ENCODE results near the gene GRM6.

The GRM6 gene

GRCh38 chr5:178998441-178998840 is 3.3 kb upstream of the GRM6 start:
- DNase-seq (ENCODE audit: low read depth), result no peak
- no peak for TF ChIP-seq CTCF (IDR thresholded peaks at IDR 0.05; ENCODE audit: insufficient read depth, low read depth, low read length, missing control alignments)
- no peak overlapping the region for H3K4me3 ChIP-seq (ENCODE audit: low read depth, low read length)

- H3K4me3 ChIP-seq (ENCODE audit: low read depth, low read length), result no peak overlapping the region
- no peak for TF ChIP-seq CTCF (IDR thresholded peaks at IDR 0.05; ENCODE audit: insufficient read depth, low read depth, low read length, missing control alignments)
- no peak for DNase-seq (ENCODE audit: low read depth)
Measured at GRCh38 chr5:178997191-178997590, 2.1 kb upstream of the GRM6 start.

GRCh38 chr5:178996156-178996555 is 1.0 kb upstream of the GRM6 start:
- no peak overlapping the region for H3K4me3 ChIP-seq (ENCODE audit: low read depth, low read length)
- TF ChIP-seq CTCF (IDR thresholded peaks at IDR 0.05; ENCODE audit: insufficient read depth, low read depth, low read length, missing control alignments), result no peak
- no peak for DNase-seq (ENCODE audit: low read depth)

GRCh38 chr5:178995341-178995690 is 196 bp upstream of the GRM6 start:
- no peak for TF ChIP-seq CTCF (IDR thresholded peaks at IDR 0.05; ENCODE audit: insufficient read depth, low read depth, low read length, missing control alignments)
- no peak overlapping the region for H3K4me3 ChIP-seq (ENCODE audit: low read depth, low read length)
- DNase-seq (ENCODE audit: low read depth), result no peak

- no peak overlapping the region for H3K4me3 ChIP-seq (ENCODE audit: low read depth, low read length)
- TF ChIP-seq CTCF (IDR thresholded peaks at IDR 0.05; ENCODE audit: insufficient read depth, low read depth, low read length, missing control alignments), result no peak
Measured at GRCh38 chr5:178993955-178994579, 1.1 kb downstream of the GRM6 start.

GRCh38 chr5:178993236-178993765 is 1.8 kb downstream of the GRM6 start:
- H3K4me3 ChIP-seq (ENCODE audit: low read depth, low read length), result no peak overlapping the region
- no peak for TF ChIP-seq CTCF (IDR thresholded peaks at IDR 0.05; ENCODE audit: insufficient read depth, low read depth, low read length, missing control alignments)
- DNase-seq (ENCODE audit: low read depth), result no peak

More at GRCh38 chr5:178993955-178994579, 1.1 kb downstream of the GRM6 start:
- DNase-seq (ENCODE audit: low read depth), result no peak
